ENCODE data around the gene TFAP2B. TPM values are rescaled to one million over a fixed set of nuclear protein-coding genes. Genes with fewer than 3 reads are reported as not detected.

The TFAP2B gene
- total RNA-seq, 1 donor from 2014 or later = not detected

GRCh38 chr6:50848989-50849795 lies 30.5 kb downstream of the TFAP2B start:
- no peak for DNase-seq

GRCh38 chr6:50849796-50850180 lies 31.1 kb downstream of the TFAP2B start:
- DNase-seq = no peak

GRCh38 chr6:50850223-50851048 lies 31.8 kb downstream of the TFAP2B start:
- DNase-seq = no peak

GRCh38 chr6:50851049-50851845 lies 32.6 kb downstream of the TFAP2B start:
- DNase-seq = no peak

GRCh38 chr6:50853939-50854338 lies 35.3 kb downstream of the TFAP2B start:
- no peak for DNase-seq

- no peak for DNase-seq
Measured at GRCh38 chr6:50861692-50862091, 43.0 kb downstream of the TFAP2B start.

- no peak for DNase-seq
Measured at GRCh38 chr6:50862176-50862575, 43.5 kb downstream of the TFAP2B start.

GRCh38 chr6:50864601-50865000 lies 45.9 kb downstream of the TFAP2B start:
- no peak for DNase-seq

- no peak for DNase-seq
Measured at GRCh38 chr6:50868466-50868865, 49.8 kb downstream of the TFAP2B start.

GRCh38 chr6:50873167-50873566 lies 54.5 kb downstream of the TFAP2B start:
- DNase-seq = no peak

GRCh38 chr6:50884364-50884763 lies 65.7 kb downstream of the TFAP2B start:
- DNase-seq = no peak

GRCh38 chr6:50887112-50887511 lies 68.4 kb downstream of the TFAP2B start:
- DNase-seq = no peak

- DNase-seq = no peak
Measured at GRCh38 chr6:50889497-50889896, 70.8 kb downstream of the TFAP2B start.

- no peak for DNase-seq
Measured at GRCh38 chr6:50889935-50890334, 71.3 kb downstream of the TFAP2B start.

GRCh38 chr6:50890579-50890978 lies 71.9 kb downstream of the TFAP2B start:
- DNase-seq = no peak

- no peak for DNase-seq
Measured at GRCh38 chr6:50891290-50891689, 72.6 kb downstream of the TFAP2B start.

Other genes with a start within 250 kb of the TFAP2B start
- gene TFAP2D, start 105.3 kb upstream of the TFAP2B start, total RNA-seq = 0.47 TPM

Data from occipital lobe (tissue), 2 donors.